GM12872 (cell line): ENCODE measurements around the gene LGALS12.

Experiments used
- TF ChIP-seq, protein P1 (sequence below): IDR thresholded peaks from 3 replicates; pipeline ENCODE4 v1.5.1; 2011; ENCODE audit warnings: low read depth, mild to moderate bottlenecking, low read length, moderate library complexity; ENCODE audit not compliant: insufficient read depth

The LGALS12 gene

DNA sequence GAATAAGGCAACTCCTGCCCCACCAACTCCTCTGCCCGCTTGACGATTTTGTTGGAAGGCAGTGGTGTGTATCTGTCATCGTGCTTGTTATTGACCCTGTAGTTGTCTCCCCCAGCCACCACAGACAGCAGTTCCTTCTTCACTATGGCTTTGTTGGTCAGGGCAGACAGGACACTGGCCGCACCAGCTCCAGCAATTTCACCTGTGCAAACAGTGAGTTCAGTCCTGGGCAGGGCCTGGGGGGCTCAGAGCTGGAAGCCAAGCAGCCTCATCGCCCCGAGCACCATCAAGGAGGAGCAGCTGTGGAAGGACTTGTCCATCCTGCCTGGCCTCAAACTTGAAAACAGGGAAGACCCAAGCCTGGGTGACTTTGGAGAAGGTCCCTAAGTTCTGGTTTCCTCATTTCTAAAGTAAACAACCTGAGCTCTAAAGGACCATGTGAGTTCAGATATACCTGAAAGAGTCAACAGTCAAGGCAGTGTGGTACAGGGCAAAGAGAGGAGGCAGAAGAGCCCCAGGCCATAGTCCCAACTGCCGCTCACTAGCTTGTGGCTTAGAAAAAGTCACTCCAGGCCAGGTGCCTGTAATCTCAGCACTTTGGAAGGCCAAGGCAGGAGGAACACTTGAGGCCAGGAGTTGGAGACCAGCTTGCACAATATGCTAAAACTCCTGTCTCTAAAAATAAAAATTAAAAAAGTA, 52.7 kb downstream of the LGALS12 start:
- TF ChIP-seq, protein P1, sequence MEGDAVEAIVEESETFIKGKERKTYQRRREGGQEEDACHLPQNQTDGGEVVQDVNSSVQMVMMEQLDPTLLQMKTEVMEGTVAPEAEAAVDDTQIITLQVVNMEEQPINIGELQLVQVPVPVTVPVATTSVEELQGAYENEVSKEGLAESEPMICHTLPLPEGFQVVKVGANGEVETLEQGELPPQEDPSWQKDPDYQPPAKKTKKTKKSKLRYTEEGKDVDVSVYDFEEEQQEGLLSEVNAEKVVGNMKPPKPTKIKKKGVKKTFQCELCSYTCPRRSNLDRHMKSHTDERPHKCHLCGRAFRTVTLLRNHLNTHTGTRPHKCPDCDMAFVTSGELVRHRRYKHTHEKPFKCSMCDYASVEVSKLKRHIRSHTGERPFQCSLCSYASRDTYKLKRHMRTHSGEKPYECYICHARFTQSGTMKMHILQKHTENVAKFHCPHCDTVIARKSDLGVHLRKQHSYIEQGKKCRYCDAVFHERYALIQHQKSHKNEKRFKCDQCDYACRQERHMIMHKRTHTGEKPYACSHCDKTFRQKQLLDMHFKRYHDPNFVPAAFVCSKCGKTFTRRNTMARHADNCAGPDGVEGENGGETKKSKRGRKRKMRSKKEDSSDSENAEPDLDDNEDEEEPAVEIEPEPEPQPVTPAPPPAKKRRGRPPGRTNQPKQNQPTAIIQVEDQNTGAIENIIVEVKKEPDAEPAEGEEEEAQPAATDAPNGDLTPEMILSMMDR = no peak

DNA sequence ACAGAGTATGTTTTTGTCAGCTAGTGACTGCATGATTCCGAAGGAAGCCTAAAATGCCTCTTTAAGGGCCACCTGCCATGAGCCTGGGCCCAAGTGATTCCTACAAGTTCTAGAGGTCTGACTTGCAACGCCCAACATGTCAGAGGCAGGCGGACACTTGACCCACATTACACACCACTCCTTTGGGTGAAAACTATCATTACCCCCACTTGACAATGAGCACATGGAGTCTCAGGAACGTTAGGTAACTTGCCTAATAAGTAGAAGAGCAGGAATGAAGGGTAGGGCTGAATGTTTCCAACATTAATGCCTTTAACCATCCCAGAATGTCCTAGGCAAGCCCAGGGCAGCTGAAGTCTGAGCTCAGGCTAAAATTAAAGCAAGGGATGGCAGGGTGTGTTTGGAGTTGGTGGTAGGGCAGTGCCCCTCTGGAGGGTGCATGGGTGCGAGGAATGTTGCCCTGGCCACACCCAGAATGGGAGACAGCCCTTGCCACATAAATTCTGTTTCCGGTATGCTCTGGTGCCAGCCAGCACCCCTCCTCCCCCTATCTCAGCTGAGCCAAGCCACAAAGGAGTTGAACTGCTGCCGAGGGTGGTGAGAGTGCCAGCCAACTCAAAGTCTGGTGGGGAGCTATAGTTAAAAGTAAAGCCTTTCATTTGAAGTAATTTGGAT, 54.8 kb downstream of the LGALS12 start:
- TF ChIP-seq, protein P1 = no peak

DNA sequence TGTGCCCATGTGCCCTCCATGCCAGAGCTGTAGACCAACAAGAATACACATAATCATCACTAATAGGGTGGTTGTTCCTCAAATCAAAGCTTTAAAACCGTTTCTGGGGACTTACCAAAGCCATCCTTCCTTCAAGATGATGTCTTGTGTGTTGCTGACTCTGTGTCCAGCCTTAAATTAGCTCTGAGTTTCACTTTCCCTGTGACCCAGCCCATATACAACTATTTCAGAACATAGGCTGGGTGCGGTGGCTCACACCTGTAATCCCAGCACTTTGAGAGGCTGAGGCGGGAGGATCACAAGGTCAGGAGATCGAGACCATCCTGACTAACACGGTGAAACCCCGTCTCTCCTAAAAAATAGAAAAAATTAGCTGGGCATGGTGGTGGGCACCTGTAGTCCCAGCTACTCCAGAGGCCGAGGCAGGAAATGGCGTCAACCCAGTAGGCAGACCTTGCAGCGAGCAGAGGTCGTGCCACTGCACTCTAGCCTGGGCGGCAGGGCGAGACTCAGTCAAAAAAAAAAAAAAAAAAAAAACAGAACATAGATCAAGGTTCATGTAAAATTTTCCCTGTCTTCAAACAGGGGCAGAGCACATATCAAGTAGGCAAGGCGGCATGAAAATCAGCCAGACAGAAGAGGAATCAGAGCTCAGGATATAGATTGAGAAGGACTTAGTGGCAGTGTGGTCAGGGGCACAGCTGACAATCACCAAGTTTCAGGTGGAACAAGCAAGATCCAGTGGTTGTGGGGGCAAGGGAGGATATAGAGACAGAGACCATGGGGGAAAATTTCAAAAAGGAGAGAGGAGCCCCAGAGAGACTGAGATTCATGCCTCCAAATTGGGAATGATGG, 57.5 kb downstream of the LGALS12 start, which contains the start of gene PLAAT2:
Gene PLAAT2 (minus strand): TSS at position 179 of the 855 bp plus-strand sequence. CDS start 55 bp downstream, at position 124.
- TF ChIP-seq, protein P1 = no peak

- TF ChIP-seq, protein P1 = no peak
Measured at GRCh38 chr11:63564056-63564774, 58.3 kb downstream of the LGALS12 start.

GRCh38 chr11:63564784-63565350, 59.0 kb downstream of the LGALS12 start:
- TF ChIP-seq, protein P1 = no peak
